Caco-2 (cell line): ENCODE results near the gene ELMO1. TPM values are rescaled to one million over a fixed set of nuclear protein-coding genes. Genes with fewer than 3 reads are reported as not detected.

ENCODE experiments used
- BruUV-seq: library from RNA; stranded (reverse); fragments of 400-500 nt; replicated peaks from 2 replicates; lab custom pipeline; 2021; lab: Mats Ljungman, UMichigan
- CTCF ChIA-PET: fragments of 300-600 bp; sonication (Branson Sonifier 250); formaldehyde crosslinking; loops from one replicate; lab custom pipeline; 2022; ENCODE audit warnings: antibody characterized with exemption; lab: Charles Lee
- POLR2A ChIA-PET: fragments of 300-600 bp; sonication (Branson Sonifier 250); formaldehyde crosslinking; loops from one replicate; lab custom pipeline; 2022; ENCODE audit warnings: antibody characterized with exemption; lab: Charles Lee
- DNase-seq, 2 experiments: peaks; one replicate each; pipeline versions ENCODE4 v3.0.0 to v3.0.0-alpha.2; 2020 to 2022
- H3K27me3 ChIP-seq: replicated peaks from 2 replicates; pipeline ENCODE4 v1.6.0; 2011; ENCODE audit warnings: low read length; ENCODE audit not compliant: control insufficient read depth, insufficient read depth
- H3K36me3 ChIP-seq: 2 replicates; pipeline ENCODE4 v1.5.1; 2011; ENCODE audit warnings: low read length; ENCODE audit not compliant: control insufficient read depth, insufficient read depth
- H3K4me1 ChIP-seq: fragments of 250-450 bp; sonication (Bioruptor Pico); 2 replicates; pipeline ENCODE4 v1.5.1; 2020; ENCODE audit warnings: mild to moderate bottlenecking
- H3K4me3 ChIP-seq: 2 replicates; pipeline ENCODE4 v1.5.1; 2011; ENCODE audit warnings: low read depth, mild to moderate bottlenecking, control low read depth, low read length
- H3K9me3 ChIP-seq: fragments of 250-450 bp; sonication (Bioruptor Pico); 2 replicates; pipeline ENCODE4 v1.5.1; 2020; ENCODE audit warnings: mild to moderate bottlenecking, moderate library complexity
- H3K27ac Mint-ChIP-seq: one replicate; pipeline ENCODE4 v1.8.0; 2022; ENCODE audit warnings: mixed read lengths; ENCODE audit not compliant: unreplicated experiment
- H3K27me3 Mint-ChIP-seq: one replicate; pipeline ENCODE4 v1.8.0; 2022; ENCODE audit warnings: mixed read lengths; ENCODE audit not compliant: insufficient read depth, unreplicated experiment
- H3K36me3 Mint-ChIP-seq: one replicate; pipeline ENCODE4 v1.8.0; 2022; ENCODE audit warnings: mild to moderate bottlenecking, mixed read lengths; ENCODE audit not compliant: insufficient read depth, unreplicated experiment
- H3K4me1 Mint-ChIP-seq: one replicate; pipeline ENCODE4 v1.8.0; 2022; ENCODE audit warnings: low read depth, mixed read lengths; ENCODE audit not compliant: unreplicated experiment
- H3K4me3 Mint-ChIP-seq: one replicate; pipeline ENCODE4 v1.8.0; 2022; ENCODE audit warnings: mild to moderate bottlenecking, moderate library complexity, mixed read lengths; ENCODE audit not compliant: unreplicated experiment
- H3K9me3 Mint-ChIP-seq: one replicate; pipeline ENCODE4 v1.8.0; 2022; ENCODE audit warnings: mixed read lengths; ENCODE audit not compliant: unreplicated experiment
- intact Hi-C: fragments of 100-400 bp; cut with micrococcal nuclease; formaldehyde crosslinking; loops from one replicate; pipeline ENCODE4 v1.10.0; 2022; ENCODE audit not compliant: unreplicated experiment
- total RNA-seq: library from RNA; stranded (reverse); gene quantifications from 2 replicates; pipeline ENCODE4 v1.2.3, GENCODE V29; 2022
- TF ChIP-seq, protein P1 (sequence below), 2 experiments: fragments of 200-600 bp in 1 of 2; IDR thresholded peaks; 1 replicate in 1 of 2; 2 replicates in 1 of 2; pipeline versions ENCODE4 v1.5.1 to v1.8.0; 2011 to 2022; ENCODE audit warnings: antibody characterized with exemption in 1 of 2, control low read depth in 1 of 2, inconsistent platforms in 1 of 2, low read depth in 1 of 2, low read length in 1 of 2, mild to moderate bottlenecking in 1 of 2, moderate library complexity in 1 of 2; ENCODE audit not compliant: insufficient read depth in 1 of 2, severe bottlenecking in 1 of 2, unreplicated experiment in 1 of 2

Gene ELMO1
- total RNA-seq, 1 experiment from 2014 or later = 0.14 TPM

- H3K4me3 Mint-ChIP-seq = no peak overlapping the region
- no peaks in the 10 kb centered on the region for H3K36me3 Mint-ChIP-seq
- no peaks in the 10 kb centered on the region for H3K27me3 Mint-ChIP-seq
- intact Hi-C loops = no loop called here
- no TSS peak for BruUV-seq
- peaks cover 26% of the 10 kb centered on the region for H3K4me1 ChIP-seq
- peak in 1 of 2 experiments; percentile 36 for DNase-seq
- ChIA-PET POLR2A (no interaction called here), CTCF (interaction anchor here (1.3 kb wide), 2 partner anchors 87 to 124 kb away, joined by 3 read pairs; no protein-coding TSS in a partner anchor)
- no peaks in the 10 kb centered on the region for H3K36me3 ChIP-seq
- TF ChIP-seq, protein P1, sequence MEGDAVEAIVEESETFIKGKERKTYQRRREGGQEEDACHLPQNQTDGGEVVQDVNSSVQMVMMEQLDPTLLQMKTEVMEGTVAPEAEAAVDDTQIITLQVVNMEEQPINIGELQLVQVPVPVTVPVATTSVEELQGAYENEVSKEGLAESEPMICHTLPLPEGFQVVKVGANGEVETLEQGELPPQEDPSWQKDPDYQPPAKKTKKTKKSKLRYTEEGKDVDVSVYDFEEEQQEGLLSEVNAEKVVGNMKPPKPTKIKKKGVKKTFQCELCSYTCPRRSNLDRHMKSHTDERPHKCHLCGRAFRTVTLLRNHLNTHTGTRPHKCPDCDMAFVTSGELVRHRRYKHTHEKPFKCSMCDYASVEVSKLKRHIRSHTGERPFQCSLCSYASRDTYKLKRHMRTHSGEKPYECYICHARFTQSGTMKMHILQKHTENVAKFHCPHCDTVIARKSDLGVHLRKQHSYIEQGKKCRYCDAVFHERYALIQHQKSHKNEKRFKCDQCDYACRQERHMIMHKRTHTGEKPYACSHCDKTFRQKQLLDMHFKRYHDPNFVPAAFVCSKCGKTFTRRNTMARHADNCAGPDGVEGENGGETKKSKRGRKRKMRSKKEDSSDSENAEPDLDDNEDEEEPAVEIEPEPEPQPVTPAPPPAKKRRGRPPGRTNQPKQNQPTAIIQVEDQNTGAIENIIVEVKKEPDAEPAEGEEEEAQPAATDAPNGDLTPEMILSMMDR (IDR thresholded peaks at IDR 0.05; ENCODE audit: insufficient read depth in 1 of 2, low read depth in 1 of 2, low read length in 1 of 2, severe bottlenecking in 1 of 2, unreplicated experiment in 1 of 2) = no peak
- peak overlapping the region; percentile 26 for H3K27ac Mint-ChIP-seq
- no peak overlapping the region for H3K4me3 ChIP-seq
- no peaks in the 10 kb centered on the region for H3K27me3 ChIP-seq
- H3K9me3 Mint-ChIP-seq = peaks cover 11% of the 10 kb centered on the region
- H3K9me3 ChIP-seq = no peaks in the 10 kb centered on the region
- H3K4me1 Mint-ChIP-seq = peaks cover 27% of the 10 kb centered on the region
Observed at GRCh38 chr7:37095122-37095521, 353.5 kb downstream of the ELMO1 start.

DNA sequence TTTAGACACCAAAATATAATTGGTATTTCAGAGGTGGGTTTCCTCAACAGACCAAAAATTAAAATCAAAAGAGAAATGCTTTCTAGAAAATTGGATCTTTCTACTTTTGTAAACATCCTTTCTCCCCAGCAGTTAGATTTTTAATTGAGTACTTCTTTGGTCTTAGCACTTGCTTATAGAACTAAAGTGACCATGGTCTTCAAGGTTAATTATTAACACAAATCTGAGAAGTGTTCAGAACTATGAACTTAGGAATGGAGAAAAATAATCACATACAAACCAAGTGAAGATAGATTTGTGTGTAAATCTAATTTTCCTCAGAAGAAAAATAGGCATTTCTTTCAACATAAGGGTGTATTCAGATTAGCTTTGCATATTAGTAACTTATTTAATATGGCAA lies 355.4 kb downstream of the ELMO1 start:
- peaks cover 28% of the 10 kb centered on the region for H3K4me1 Mint-ChIP-seq
- H3K9me3 ChIP-seq = no peaks in the 10 kb centered on the region
- H3K27ac Mint-ChIP-seq = no peak overlapping the region
- CTCF ChIA-PET = no interaction called here
- no peaks in the 10 kb centered on the region for H3K27me3 ChIP-seq
- peaks cover 28% of the 10 kb centered on the region for H3K4me1 ChIP-seq
- H3K27me3 Mint-ChIP-seq = no peaks in the 10 kb centered on the region
- no peaks in the 10 kb centered on the region for H3K36me3 ChIP-seq
- no peak for DNase-seq
- TF ChIP-seq, protein P1 (IDR thresholded peaks at IDR 0.05; ENCODE audit: insufficient read depth in 1 of 2, low read depth in 1 of 2, low read length in 1 of 2, severe bottlenecking in 1 of 2, unreplicated experiment in 1 of 2) = no peak
- POLR2A ChIA-PET = no interaction called here
- intact Hi-C loops = no loop called here
- no peak overlapping the region for H3K4me3 Mint-ChIP-seq
- no peak overlapping the region for H3K4me3 ChIP-seq
- BruUV-seq = no TSS peak
- H3K9me3 Mint-ChIP-seq = peaks cover 6% of the 10 kb centered on the region
- H3K36me3 Mint-ChIP-seq = no peaks in the 10 kb centered on the region

DNA sequence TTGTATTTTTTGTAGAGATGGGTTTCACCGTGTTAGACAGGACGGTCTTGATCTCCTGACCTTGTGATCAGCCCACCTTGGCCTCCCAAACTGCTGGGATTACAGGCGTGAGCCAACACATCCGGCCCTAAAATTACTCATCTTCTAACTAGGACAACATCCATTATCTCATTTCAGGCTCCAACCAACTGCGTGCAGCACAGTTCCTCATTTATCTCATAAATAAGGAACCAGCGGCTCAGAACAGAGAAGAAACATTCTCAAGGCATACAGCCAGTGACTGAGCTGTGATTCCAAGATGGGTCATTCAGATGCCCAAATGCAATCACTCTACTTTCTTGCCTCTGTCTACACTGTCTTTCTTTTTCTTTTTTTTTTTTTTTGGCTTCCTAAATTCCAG lies 356.1 kb downstream of the ELMO1 start:
- no peak overlapping the region for H3K4me3 Mint-ChIP-seq

More for the DNA sequence above, 356.1 kb downstream of the ELMO1 start:
- no TSS peak for BruUV-seq
- DNase-seq = no peak
- no peak overlapping the region for H3K4me3 ChIP-seq
- Mint-ChIP-seq H3K4me1 (peaks cover 28% of the 10 kb centered on the region), H3K9me3 (peaks cover 6% of the 10 kb centered on the region), H3K36me3 (no peaks in the 10 kb centered on the region), H3K27me3 (no peaks in the 10 kb centered on the region), H3K27ac (no peak overlapping the region)
- H3K27me3 ChIP-seq = no peaks in the 10 kb centered on the region
- no peaks in the 10 kb centered on the region for H3K36me3 ChIP-seq
- ChIA-PET CTCF (no interaction called here), POLR2A (no interaction called here)
- intact Hi-C loops = no loop called here
- TF ChIP-seq, protein P1 (IDR thresholded peaks at IDR 0.05; ENCODE audit: insufficient read depth in 1 of 2, low read depth in 1 of 2, low read length in 1 of 2, severe bottlenecking in 1 of 2, unreplicated experiment in 1 of 2) = no peak
- no peaks in the 10 kb centered on the region for H3K9me3 ChIP-seq
- peaks cover 28% of the 10 kb centered on the region for H3K4me1 ChIP-seq
